Adrenal gland (tissue), 12 donors: ENCODE measurements around the gene LGALS4. TPM values are rescaled to one million over a fixed set of nuclear protein-coding genes. Genes with fewer than 3 reads are reported as not detected.
"Not testable (repeated sequence)": the region's sequence is repeated elsewhere in the genome, so short reads cannot be mapped to it uniquely, and the experiment has no call there.

Source experiments
- DNase-seq, 7 donors: peaks; one replicate each; pipeline ENCODE4 v3.0.0-alpha.2; 2019 to 2020
- H3K27ac ChIP-seq, 5 donors: fragments of 200-600 bp; sonication (generic) in 4 of 5; 1 replicate in 3 of 5; 2 replicates in 2 of 5; pipeline versions ENCODE4 v1.5.1 to v1.8.0; 2016 to 2020; ENCODE audit warnings: mild to moderate bottlenecking in 1 of 5
- H3K27me3 ChIP-seq: fragments of 200-600 bp; 2 replicates; pipeline ENCODE4 v1.8.0; 2021
- H3K36me3 ChIP-seq, 2 donors: fragments of 200-600 bp; replicated peaks in 1 of 2; 1 replicate in 1 of 2; 2 replicates in 1 of 2; pipeline versions ENCODE4 v1.5.1 to v1.8.0; 2018 to 2022
- H3K4me1 ChIP-seq, 2 donors: fragments of 200-600 bp; replicated peaks in 1 of 2; 1 replicate in 1 of 2; 2 replicates in 1 of 2; pipeline versions ENCODE4 v1.5.1 to v1.8.0; 2018 to 2021
- H3K4me3 ChIP-seq, 4 donors: fragments of 200-600 bp; sonication (generic) in 3 of 4; one replicate each; pipeline ENCODE4 v1.5.1; 2016 to 2018
- H3K9me3 ChIP-seq, 3 donors: fragments of 200-600 bp; sonication (generic) in 1 of 3; replicated peaks in 1 of 3; 1 replicate in 2 of 3; 2 replicates in 1 of 3; pipeline versions ENCODE4 v1.5.1 to v1.8.0; 2016 to 2021
- CTCF ChIP-seq, 6 experiments: fragments of 450-650 bp in 4 of 6; fragments of 200-600 bp in 2 of 6; sonication (generic) in 1 of 6; IDR thresholded peaks; 1 replicate in 5 of 6; 2 replicates in 1 of 6; pipeline versions ENCODE4 v1.5.1 to v1.8.0; 2016 to 2021; ENCODE audit warnings: antibody characterized with exemption in 6 of 6, mild to moderate bottlenecking in 2 of 6, moderate library complexity in 1 of 6
- POLR2A ChIP-seq, 2 donors: fragments of 450-650 bp; IDR thresholded peaks; one replicate each; pipeline ENCODE4 v1.6.1; 2017; ENCODE audit warnings: antibody characterized with exemption in 2 of 2, mild to moderate bottlenecking in 2 of 2, moderate library complexity in 1 of 2
- WGBS, 4 donors: extraction: QIAGEN DNeasy Blood & Tissue Kit in 2 of 4; methylation state at CpG; one replicate each; pipeline versions ENCODE4 v1.1.5 to v1.1.7; 2013 to 2017; 5-methylcytosine and 5-hydroxymethylcytosine counted together
- intact Hi-C, 2 donors: fragments of 100-400 bp; cut with DNase I; formaldehyde crosslinking; loops; one replicate each; pipeline versions ENCODE4 v1.14.1 to v1.15.0; 2022 to 2023
- polyA plus RNA-seq, 3 donors: library from polyadenylated mRNA; stranded (reverse); fragments of 200-250 nt in 2 of 3; fragments of 350-450 nt in 1 of 3; fragmentation: Illumina TruSeq in 1 of 3; extraction: RNeasy Lipid Tissue Mini Kit (QIAGEN cat#74804) in 1 of 3; gene quantifications; one replicate each; pipeline ENCODE4 v1.2.3, GENCODE V29; 2013 to 2014
- total RNA-seq, 9 donors: library from RNA; depleted of rRNA in 4 of 9; stranded (reverse); fragments of >200 nt in 4 of 9; fragments of 120-200 nt in 1 of 9; fragmentation: NEBNext Ultra II Directional in 1 of 9; extraction: Animal tissue kit (Norgen Biotek cat#: 25700) in 1 of 9; gene quantifications; one replicate each; pipeline versions ENCODE4 v1.1.0 to v1.2.4, GENCODE V29; 2013 to 2023
- donor health status: healthy with polysubstance abuse.
- donor health status: Bipolar disorder and iron deficiency.
- donor health status: DM: yes; HTN: yes; CAD: no.
- donor health status: DM: no; HTN: no; CAD: no.
- donor health status: DM: no; HTN: no; CAD: no.
- donor health status: DM: yes; HTN: yes; CAD: no.

Gene LGALS4
- total and polyA plus RNA-seq, 12 donors: 0.30 to 4.5 (median 1.5) TPM; not detected in 5

DNA sequence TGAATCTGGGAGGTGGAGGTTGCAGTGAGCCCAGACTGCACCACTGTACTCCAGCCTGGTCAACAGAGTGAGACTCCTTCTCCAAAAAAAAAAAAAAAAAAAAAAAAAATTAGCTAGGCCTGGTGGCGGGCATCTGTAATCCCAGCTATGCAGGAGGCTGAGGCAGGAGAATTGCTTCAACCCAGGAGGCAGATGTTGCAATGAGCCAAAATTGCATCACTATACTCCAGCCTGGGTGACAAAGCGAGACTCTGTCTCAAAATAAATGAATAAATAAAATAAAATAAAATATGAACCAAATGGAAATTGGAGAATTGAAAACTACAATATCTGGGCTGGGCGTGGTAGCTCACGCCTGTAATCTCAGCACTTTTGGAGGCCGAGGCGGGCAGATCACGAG is 16.5 kb upstream of the LGALS4 start:
- TF ChIP-seq CTCF (IDR thresholded peaks at IDR 0.05): peak in 1 of 6 experiments; percentile 18
- intact Hi-C loops, H3K9me3 ChIP-seq, H3K4me3 ChIP-seq, H3K27me3 ChIP-seq: not testable (repeated sequence)
- WGBS, 4 donors: 91 to 92% (median 91%) methylated on average over 7 of the region's 7 CpGs
- Histone ChIP-seq H3K4me1 (peaks cover 24 to 35% of the 10 kb centered on the region in 2 donors), H3K27ac (peak overlapping the region in 3 of 5 donors; percentile 90 to 99 (median 98)), H3K36me3 (peaks cover 0 to 36% of the 10 kb centered on the region in 2 donors)
- DNase-seq: peak in 1 of 7 donors; percentile 46

- Histone ChIP-seq H3K27ac (no peak overlapping the region), H3K4me3 (no peak overlapping the region), H3K4me1 (peaks cover 18 to 30% of the 10 kb centered on the region in 2 donors), H3K27me3 (no peaks in the 10 kb centered on the region), H3K36me3 (peaks cover 0 to 43% of the 10 kb centered on the region in 2 donors), H3K9me3 (no peaks in the 10 kb centered on the region)
- DNase-seq: no peak
- 69 to 82% (median 81%) methylated on average over 6 of the region's 6 CpGs for WGBS, 4 donors
- intact Hi-C loops: no loop called here
- TF ChIP-seq POLR2A (IDR thresholded peaks at IDR 0.05) (no peak), CTCF (IDR thresholded peaks at IDR 0.05) (no peak)
These were observed 14.3 kb upstream of the LGALS4 start for GRCh38 chr19:38826856-38827551.

- H3K4me3 ChIP-seq, H3K9me3 ChIP-seq, DNase-seq, intact Hi-C loops, H3K27me3 ChIP-seq, H3K27ac ChIP-seq: not testable (repeated sequence)
- H3K36me3 ChIP-seq: peaks cover 0 to 43% of the 10 kb centered on the region in 2 donors
- peaks cover 17 to 26% of the 10 kb centered on the region in 2 donors for H3K4me1 ChIP-seq
- 80 to 89% (median 83%) methylated on average over 5 to 7 of the region's 7 CpGs for WGBS, 4 donors
These were observed 13.2 kb upstream of the LGALS4 start for GRCh38 chr19:38825936-38826335.

- H3K27ac ChIP-seq, H3K27me3 ChIP-seq, H3K9me3 ChIP-seq, H3K4me1 ChIP-seq, DNase-seq, H3K4me3 ChIP-seq, intact Hi-C loops: not testable (repeated sequence)
- 94 to 98% (median 97%) methylated on average over 14 to 29 of the region's 29 CpGs for WGBS, 4 donors
- H3K36me3 ChIP-seq: peaks cover 0 to 28% of the 10 kb centered on the region in 2 donors
These were observed 8.6 kb upstream of the LGALS4 start for GRCh38 chr19:38821230-38821825.

DNA sequence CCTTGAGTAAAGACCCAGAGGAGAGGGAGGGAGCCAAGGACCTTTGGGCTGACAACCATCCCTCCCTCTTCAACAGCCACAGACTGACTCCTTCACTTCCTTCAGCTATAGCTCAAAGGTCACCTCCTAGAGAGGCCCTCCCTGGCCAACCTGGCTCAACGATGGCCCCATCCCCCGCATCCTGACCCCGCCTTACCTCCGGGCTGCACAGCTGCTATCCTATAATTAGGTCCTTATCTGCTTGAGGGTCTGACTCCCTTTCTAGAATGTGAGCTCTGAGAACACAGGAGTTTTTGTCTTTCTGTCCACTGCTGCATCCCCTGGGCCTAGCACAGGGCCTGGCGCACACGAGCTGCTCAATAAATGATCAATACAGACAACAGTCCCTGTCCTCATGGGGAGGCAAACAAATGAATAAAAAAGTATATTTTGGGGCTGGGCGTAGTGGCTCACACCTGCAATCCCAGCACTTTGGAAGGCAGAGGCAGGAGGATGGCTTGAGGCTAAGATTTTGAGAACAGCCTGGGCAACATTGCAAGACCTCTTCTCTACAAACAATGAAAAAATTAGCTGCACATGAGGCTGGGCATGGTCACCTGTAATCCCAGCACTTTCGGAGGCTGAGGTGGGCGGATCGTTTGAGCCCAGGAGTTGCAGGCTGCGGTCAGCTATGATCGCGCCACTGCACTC is 6.6 kb upstream of the LGALS4 start:
- Histone ChIP-seq H3K4me1 (peaks cover 5 to 7% of the 10 kb centered on the region in 2 donors), H3K36me3 (peaks cover 0 to 41% of the 10 kb centered on the region in 2 donors), H3K27me3 (no peaks in the 10 kb centered on the region), H3K9me3 (no peaks in the 10 kb centered on the region), H3K4me3 (no peak overlapping the region), H3K27ac (no peak overlapping the region)
- intact Hi-C loops: no loop called here
- WGBS, 4 donors: 75 to 82% (median 77%) methylated on average over 13 of the region's 13 CpGs
- peak in 1 of 7 donors; percentile 36 for DNase-seq
- TF ChIP-seq POLR2A (IDR thresholded peaks at IDR 0.05) (no peak), CTCF (IDR thresholded peaks at IDR 0.05) (no peak)
